Testis (tissue), 3 donors: Measurements from ENCODE around the gene SEPTIN8. TPM values are rescaled to one million over a fixed set of nuclear protein-coding genes. Genes with fewer than 3 reads are reported as not detected.

Experiments
- DNase-seq: peaks from one replicate; pipeline ENCODE4 v3.0.0-alpha.2; 2019
- H3K27ac ChIP-seq, 2 donors: fragments of 200-600 bp; sonication (generic); one replicate each; pipeline ENCODE4 v1.5.1; 2019
- H3K27me3 ChIP-seq: fragments of 200-600 bp; sonication (generic); one replicate; pipeline ENCODE4 v1.5.1; 2019
- H3K36me3 ChIP-seq: fragments of 200-600 bp; sonication (generic); one replicate; pipeline ENCODE4 v1.5.1; 2017; ENCODE audit warnings: low read depth; ENCODE audit errors: missing control alignments
- H3K4me1 ChIP-seq: fragments of 200-600 bp; sonication (generic); one replicate; pipeline ENCODE4 v1.5.1; 2019
- H3K4me3 ChIP-seq, 2 donors: fragments of 200-600 bp; sonication (generic); one replicate each; pipeline ENCODE4 v1.5.1; 2017 to 2019
- H3K9me3 ChIP-seq: fragments of 200-600 bp; sonication (generic); one replicate; pipeline ENCODE4 v1.5.1; 2017
- POLR2A ChIP-seq: fragments of 450-650 bp; IDR thresholded peaks from one replicate; pipeline ENCODE4 v1.6.1; 2017; ENCODE audit warnings: antibody characterized with exemption, mild to moderate bottlenecking, moderate library complexity
- WGBS, 2 donors: methylation state at CpG; one replicate each; pipeline ENCODE4 v1.1.5; 2018; 5-methylcytosine and 5-hydroxymethylcytosine counted together
- intact Hi-C: fragments of 100-400 bp; cut with DNase I; formaldehyde crosslinking; loops from one replicate; pipeline ENCODE4 v1.15.1; 2023; ENCODE audit warnings: low total_unique reads
- polyA plus RNA-seq: library from polyadenylated mRNA; stranded (reverse); fragments of 350-450 nt; fragmentation: Illumina TruSeq; extraction: RNeasy Lipid Tissue Mini Kit (QIAGEN cat#74804); gene quantifications from one replicate; pipeline ENCODE4 v1.2.3, GENCODE V29; 2014; ENCODE audit warnings: low read depth, low replicate concordance; ENCODE audit not compliant: insufficient read depth
- total RNA-seq, 2 donors: library from RNA; depleted of rRNA; stranded (reverse); fragments of >200 nt; gene quantifications; one replicate each; pipeline ENCODE4 v1.2.3, GENCODE V29; 2016
- TF ChIP-seq, protein P1 (sequence below), 3 experiments: fragments of 450-650 bp in 2 of 3; fragments of 200-600 bp in 1 of 3; sonication (generic) in 1 of 3; IDR thresholded peaks; one replicate each; pipeline ENCODE4 v1.5.1; 2016 to 2019; ENCODE audit warnings: antibody characterized with exemption in 3 of 3, mild to moderate bottlenecking in 2 of 3, moderate library complexity in 1 of 3

Gene SEPTIN8
- total and polyA plus RNA-seq, 3 donors from 2014 or later, result 12.4 to 16.4 (median 13.9) TPM

- Histone ChIP-seq H3K4me1 (peaks cover 25% of the 10 kb centered on the region), H3K27ac (no peak overlapping the region), H3K36me3 (no peaks in the 10 kb centered on the region), H3K9me3 (no peaks in the 10 kb centered on the region), H3K4me3 (no peak overlapping the region), H3K27me3 (no peaks in the 10 kb centered on the region)
- WGBS, 2 donors, result 90% methylated on average over 7 to 8 of the region's 8 CpGs
- no peak for DNase-seq
- TF ChIP-seq, protein P1, sequence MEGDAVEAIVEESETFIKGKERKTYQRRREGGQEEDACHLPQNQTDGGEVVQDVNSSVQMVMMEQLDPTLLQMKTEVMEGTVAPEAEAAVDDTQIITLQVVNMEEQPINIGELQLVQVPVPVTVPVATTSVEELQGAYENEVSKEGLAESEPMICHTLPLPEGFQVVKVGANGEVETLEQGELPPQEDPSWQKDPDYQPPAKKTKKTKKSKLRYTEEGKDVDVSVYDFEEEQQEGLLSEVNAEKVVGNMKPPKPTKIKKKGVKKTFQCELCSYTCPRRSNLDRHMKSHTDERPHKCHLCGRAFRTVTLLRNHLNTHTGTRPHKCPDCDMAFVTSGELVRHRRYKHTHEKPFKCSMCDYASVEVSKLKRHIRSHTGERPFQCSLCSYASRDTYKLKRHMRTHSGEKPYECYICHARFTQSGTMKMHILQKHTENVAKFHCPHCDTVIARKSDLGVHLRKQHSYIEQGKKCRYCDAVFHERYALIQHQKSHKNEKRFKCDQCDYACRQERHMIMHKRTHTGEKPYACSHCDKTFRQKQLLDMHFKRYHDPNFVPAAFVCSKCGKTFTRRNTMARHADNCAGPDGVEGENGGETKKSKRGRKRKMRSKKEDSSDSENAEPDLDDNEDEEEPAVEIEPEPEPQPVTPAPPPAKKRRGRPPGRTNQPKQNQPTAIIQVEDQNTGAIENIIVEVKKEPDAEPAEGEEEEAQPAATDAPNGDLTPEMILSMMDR (IDR thresholded peaks at IDR 0.05), result no peak
- no peak for TF ChIP-seq POLR2A
- intact Hi-C loops, result no loop called here
Measured at GRCh38 chr5:132772291-132773070, 4.6 kb downstream of the SEPTIN8 start.

- H3K27ac ChIP-seq, result peak overlapping the region in 1 of 2 donors; percentile 36
- TF ChIP-seq POLR2A, result no peak
- TF ChIP-seq, protein P1 (IDR thresholded peaks at IDR 0.05), result no peak
Measured at GRCh38 chr5:132771503-132771998, 5.5 kb downstream of the SEPTIN8 start.

GRCh38 chr5:132770476-132771159 is 6.4 kb downstream of the SEPTIN8 start:
- no peak for TF ChIP-seq POLR2A
- TF ChIP-seq, protein P1 (IDR thresholded peaks at IDR 0.05), result no peak
- no peak for DNase-seq
- Histone ChIP-seq H3K4me3 (no peak overlapping the region), H3K27me3 (no peaks in the 10 kb centered on the region), H3K4me1 (peaks cover 24% of the 10 kb centered on the region), H3K36me3 (no peaks in the 10 kb centered on the region), H3K27ac (peak overlapping the region in 1 of 2 donors; percentile 36), H3K9me3 (no peaks in the 10 kb centered on the region)
- intact Hi-C loops, result no loop called here
- 91 to 100% methylated on average over 8 of the region's 8 CpGs for WGBS, 2 donors

More at GRCh38 chr5:132771503-132771998, 5.5 kb downstream of the SEPTIN8 start:
- WGBS, 2 donors, result 52 to 58% methylated on average over 7 to 8 of the region's 8 CpGs
- no peaks in the 10 kb centered on the region for H3K9me3 ChIP-seq
- intact Hi-C loops, result no loop called here
- H3K36me3 ChIP-seq, result no peaks in the 10 kb centered on the region
- H3K27me3 ChIP-seq, result no peaks in the 10 kb centered on the region
- peak; percentile 84 for DNase-seq
- H3K4me3 ChIP-seq, result no peak overlapping the region
- H3K4me1 ChIP-seq, result peaks cover 31% of the 10 kb centered on the region

GRCh38 chr5:132768485-132768868 is 8.6 kb downstream of the SEPTIN8 start:
- no peaks in the 10 kb centered on the region for H3K27me3 ChIP-seq
- WGBS, 2 donors, result 96% methylated on average over 3 of the region's 3 CpGs; no CpG with 5 or more reads in 1 of the 2 donors
- no peaks in the 10 kb centered on the region for H3K36me3 ChIP-seq
- no peak overlapping the region for H3K27ac ChIP-seq
- no peak overlapping the region for H3K4me3 ChIP-seq
- peaks cover 24% of the 10 kb centered on the region for H3K4me1 ChIP-seq
- DNase-seq, result no peak
- no peak for TF ChIP-seq POLR2A
- TF ChIP-seq, protein P1 (IDR thresholded peaks at IDR 0.05), result no peak
- intact Hi-C loops, result no loop called here
- H3K9me3 ChIP-seq, result no peaks in the 10 kb centered on the region
